ENCODE data around the gene ESPNL.
A peak's percentile ranks its signal among the peaks of the same experiment; 100 is the strongest.

ESPNL gene

GRCh38 chr2:238134393-238134785 is 34.2 kb downstream of the ESPNL start:
- ATAC-seq: no peak
- no peak overlapping the region for H3K27ac Mint-ChIP-seq
- no peaks in the 10 kb centered on the region for H3K27me3 Mint-ChIP-seq
- no peaks in the 10 kb centered on the region for H3K9me3 Mint-ChIP-seq
- H3K4me3 Mint-ChIP-seq: no peak overlapping the region
- no peaks in the 10 kb centered on the region for H3K36me3 Mint-ChIP-seq
- peaks cover 22% of the 10 kb centered on the region for H3K4me1 Mint-ChIP-seq

GRCh38 chr2:238135601-238136150 is 35.5 kb downstream of the ESPNL start:
- Mint-ChIP-seq H3K27me3 (no peaks in the 10 kb centered on the region), H3K36me3 (no peaks in the 10 kb centered on the region), H3K9me3 (no peaks in the 10 kb centered on the region), H3K4me3 (no peak overlapping the region), H3K27ac (no peak overlapping the region), H3K4me1 (peaks cover 30% of the 10 kb centered on the region)
- no peak for ATAC-seq

- ATAC-seq: no peak
- Mint-ChIP-seq H3K36me3 (no peaks in the 10 kb centered on the region), H3K27ac (no peak overlapping the region), H3K4me1 (peaks cover 36% of the 10 kb centered on the region), H3K27me3 (no peaks in the 10 kb centered on the region), H3K4me3 (no peak overlapping the region), H3K9me3 (no peaks in the 10 kb centered on the region)
Observed at GRCh38 chr2:238136820-238137537, 36.8 kb downstream of the ESPNL start.

GRCh38 chr2:238137885-238138284 is 37.7 kb downstream of the ESPNL start:
- ATAC-seq: no peak
- no peaks in the 10 kb centered on the region for H3K9me3 Mint-ChIP-seq
- H3K27me3 Mint-ChIP-seq: no peaks in the 10 kb centered on the region
- H3K36me3 Mint-ChIP-seq: no peaks in the 10 kb centered on the region
- H3K4me1 Mint-ChIP-seq: peaks cover 36% of the 10 kb centered on the region
- no peak overlapping the region for H3K27ac Mint-ChIP-seq
- H3K4me3 Mint-ChIP-seq: no peak overlapping the region

GRCh38 chr2:238138331-238139195 is 38.4 kb downstream of the ESPNL start, which contains the start of gene KLHL30:
KLHL30 (plus strand) TSS chr2:238138668; CDS start chr2:238140755, 2,087 bp downstream.
- Mint-ChIP-seq H3K4me3 (peak within 1 kb of the TSS; percentile 29), H3K27ac (peak within 1 kb of the TSS; percentile 10), H3K27me3 (no peaks in the 10 kb centered on the region), H3K4me1 (peaks cover 36% of the 10 kb centered on the region), H3K36me3 (no peaks in the 10 kb centered on the region), H3K9me3 (no peaks in the 10 kb centered on the region)
- ATAC-seq: peak; percentile 6

GRCh38 chr2:238139196-238140039 is 39.3 kb downstream of the ESPNL start:
- Mint-ChIP-seq H3K27me3 (no peaks in the 10 kb centered on the region), H3K4me3 (peak overlapping the region; percentile 29), H3K36me3 (no peaks in the 10 kb centered on the region), H3K4me1 (peaks cover 42% of the 10 kb centered on the region), H3K27ac (peak overlapping the region; percentile 10), H3K9me3 (no peaks in the 10 kb centered on the region)
- peak; percentile 47 for ATAC-seq

- H3K4me1 Mint-ChIP-seq: peaks cover 42% of the 10 kb centered on the region
- H3K9me3 Mint-ChIP-seq: no peaks in the 10 kb centered on the region
- H3K27me3 Mint-ChIP-seq: no peaks in the 10 kb centered on the region
- no peak for ATAC-seq
- no peak overlapping the region for H3K27ac Mint-ChIP-seq
- H3K4me3 Mint-ChIP-seq: no peak overlapping the region
- no peaks in the 10 kb centered on the region for H3K36me3 Mint-ChIP-seq
Observed at GRCh38 chr2:238140040-238140439, 39.9 kb downstream of the ESPNL start.

GRCh38 chr2:238140721-238141540 is 40.8 kb downstream of the ESPNL start:
- Mint-ChIP-seq H3K36me3 (no peaks in the 10 kb centered on the region), H3K27me3 (no peaks in the 10 kb centered on the region), H3K4me3 (no peak overlapping the region), H3K4me1 (peaks cover 42% of the 10 kb centered on the region), H3K27ac (no peak overlapping the region), H3K9me3 (no peaks in the 10 kb centered on the region)
- no peak for ATAC-seq

- no peak for ATAC-seq
- Mint-ChIP-seq H3K36me3 (no peaks in the 10 kb centered on the region), H3K4me3 (no peak overlapping the region), H3K27ac (no peak overlapping the region), H3K4me1 (peaks cover 42% of the 10 kb centered on the region), H3K27me3 (no peaks in the 10 kb centered on the region), H3K9me3 (no peaks in the 10 kb centered on the region)
Observed at GRCh38 chr2:238141541-238142318, 41.6 kb downstream of the ESPNL start.

- Mint-ChIP-seq H3K4me3 (no peak overlapping the region), H3K27me3 (no peaks in the 10 kb centered on the region), H3K27ac (no peak overlapping the region), H3K4me1 (peaks cover 41% of the 10 kb centered on the region), H3K9me3 (no peaks in the 10 kb centered on the region), H3K36me3 (no peaks in the 10 kb centered on the region)
- no peak for ATAC-seq
Observed at GRCh38 chr2:238142382-238143205, 42.5 kb downstream of the ESPNL start.

GRCh38 chr2:238143239-238143951 is 43.3 kb downstream of the ESPNL start:
- Mint-ChIP-seq H3K27ac (no peak overlapping the region), H3K27me3 (no peaks in the 10 kb centered on the region), H3K4me1 (peaks cover 33% of the 10 kb centered on the region), H3K9me3 (no peaks in the 10 kb centered on the region), H3K36me3 (no peaks in the 10 kb centered on the region), H3K4me3 (no peak overlapping the region)
- no peak for ATAC-seq

GRCh38 chr2:238144262-238144661 is 44.1 kb downstream of the ESPNL start:
- no peak overlapping the region for H3K4me3 Mint-ChIP-seq
- no peaks in the 10 kb centered on the region for H3K36me3 Mint-ChIP-seq
- H3K27me3 Mint-ChIP-seq: no peaks in the 10 kb centered on the region
- no peak overlapping the region for H3K27ac Mint-ChIP-seq
- ATAC-seq: no peak
- H3K9me3 Mint-ChIP-seq: no peaks in the 10 kb centered on the region
- peaks cover 25% of the 10 kb centered on the region for H3K4me1 Mint-ChIP-seq
